Activated naive CD4-positive, alpha-beta T cell (primary cell): ENCODE measurements around the gene HIPK2.
"Not testable (repeated sequence)": the region's sequence is repeated elsewhere in the genome, so short reads cannot be mapped to it uniquely, and the experiment has no call there.

Source experiments
- DNase-seq, 4 experiments: peaks; one replicate each; lab custom pipeline; 2025; lab: John Stamatoyannopoulos, UW

HIPK2 gene

DNA sequence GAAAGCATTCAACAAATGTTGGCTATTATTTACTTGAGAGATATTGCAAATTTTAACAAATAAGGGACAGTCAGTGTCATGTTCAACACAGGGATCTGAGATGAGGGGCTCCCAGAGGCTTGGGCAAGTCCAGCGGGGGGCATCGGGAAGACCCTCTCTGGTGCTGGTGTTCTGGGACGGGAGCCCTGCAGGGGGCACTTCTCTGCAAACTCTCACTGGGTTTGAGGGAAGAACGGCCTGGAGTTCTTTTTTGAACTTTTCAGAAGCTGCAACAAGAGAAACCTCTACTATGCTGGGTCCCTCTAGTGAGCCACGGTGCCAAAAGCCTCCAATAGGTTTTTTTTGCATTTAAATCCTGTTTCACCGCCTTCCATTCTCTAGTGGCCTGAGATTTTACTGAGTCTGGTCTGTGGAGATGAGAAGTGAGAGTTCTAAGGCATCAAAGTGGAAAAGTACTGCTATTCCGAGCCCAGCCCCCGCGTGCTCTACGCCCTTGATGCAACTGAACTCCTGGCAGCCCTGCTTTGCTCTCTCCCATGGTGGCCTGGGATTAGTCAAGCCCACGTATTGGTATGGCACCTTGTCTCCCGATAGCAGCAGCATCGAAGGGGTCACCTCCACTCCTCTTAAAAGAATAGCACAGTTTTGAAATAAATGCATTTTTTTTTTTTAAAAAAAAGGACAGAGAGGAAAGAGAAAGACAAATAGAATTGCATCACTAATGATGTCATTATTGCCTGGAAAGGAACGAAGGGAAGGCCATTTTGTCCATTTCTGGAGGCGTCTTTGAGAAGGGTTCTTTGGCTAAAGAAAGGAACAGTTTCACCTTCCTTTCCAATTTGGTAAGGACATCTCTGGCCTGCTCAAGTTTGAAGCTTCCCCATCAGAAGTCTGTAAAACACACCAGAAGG, 210.8 kb downstream of the HIPK2 start:
- no peak for DNase-seq

DNA sequence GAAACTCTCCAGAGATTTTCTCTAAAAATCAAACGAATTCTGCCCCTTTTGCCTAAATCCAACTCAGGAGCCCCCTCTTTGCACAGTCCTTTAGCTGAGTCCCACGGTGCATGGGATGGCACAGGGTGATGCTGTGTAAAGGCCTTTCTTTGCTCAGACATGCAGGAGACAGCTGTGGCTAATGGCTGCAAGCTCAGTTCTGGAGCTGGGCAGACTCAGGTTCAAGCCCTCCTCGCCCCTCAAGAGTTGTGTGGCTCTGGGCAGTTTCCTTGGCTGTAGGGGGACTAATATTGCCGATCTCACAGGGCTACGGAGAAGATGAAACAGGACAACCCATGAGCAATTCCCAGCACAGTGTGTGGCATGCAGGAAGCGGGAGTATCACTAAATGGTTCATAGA, 211.7 kb downstream of the HIPK2 start:
- no peak for DNase-seq

DNA sequence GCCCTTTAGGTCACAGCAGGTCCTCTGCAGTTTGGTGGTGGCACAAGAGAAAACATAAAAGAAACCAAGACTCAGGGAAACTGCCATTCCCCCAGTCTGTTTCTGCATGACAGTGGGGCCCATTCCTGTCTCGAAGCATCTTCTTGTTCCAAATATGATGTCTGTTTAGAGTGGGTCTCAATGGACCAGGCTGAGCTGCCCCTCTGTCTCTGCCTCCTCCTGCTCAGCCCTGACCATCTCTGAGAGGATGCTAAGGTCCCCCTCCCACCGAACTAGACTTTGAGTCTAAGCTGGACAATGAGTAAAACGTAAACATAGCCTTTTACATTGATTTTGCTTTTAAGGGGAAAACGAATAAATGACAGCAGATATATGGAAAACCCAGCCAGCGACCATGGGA, 213.9 kb downstream of the HIPK2 start:
- no peak for DNase-seq

DNA sequence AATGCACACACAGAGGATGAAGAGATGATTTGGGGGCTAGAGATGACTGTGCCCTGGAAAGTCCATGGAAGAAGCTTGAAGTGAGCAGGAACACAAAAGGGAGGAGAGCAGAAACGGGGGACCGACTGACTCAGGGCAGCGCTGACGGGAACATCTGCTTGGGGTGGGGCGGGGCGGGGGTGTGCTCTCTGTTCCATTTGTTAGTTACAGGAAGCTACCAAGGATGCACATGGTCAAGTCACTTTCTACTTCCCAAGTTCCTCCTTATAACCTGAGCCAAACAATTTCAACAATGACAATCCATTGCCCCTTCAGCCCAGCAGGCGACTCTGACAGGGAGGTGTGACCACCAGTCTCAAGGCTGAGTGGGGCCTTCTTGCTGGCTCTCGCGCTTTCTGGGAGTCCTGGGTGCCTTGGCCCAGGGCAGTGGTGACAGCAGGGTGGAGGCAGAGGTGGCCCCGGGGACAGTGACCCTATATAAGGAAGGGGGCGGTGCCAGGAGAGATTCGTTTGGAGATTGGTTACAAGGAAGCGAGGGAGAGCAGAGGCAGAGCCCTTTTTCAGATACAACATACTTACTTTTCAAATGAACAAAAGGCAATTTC, 214.7 kb downstream of the HIPK2 start:
- DNase-seq, result no peak

DNA sequence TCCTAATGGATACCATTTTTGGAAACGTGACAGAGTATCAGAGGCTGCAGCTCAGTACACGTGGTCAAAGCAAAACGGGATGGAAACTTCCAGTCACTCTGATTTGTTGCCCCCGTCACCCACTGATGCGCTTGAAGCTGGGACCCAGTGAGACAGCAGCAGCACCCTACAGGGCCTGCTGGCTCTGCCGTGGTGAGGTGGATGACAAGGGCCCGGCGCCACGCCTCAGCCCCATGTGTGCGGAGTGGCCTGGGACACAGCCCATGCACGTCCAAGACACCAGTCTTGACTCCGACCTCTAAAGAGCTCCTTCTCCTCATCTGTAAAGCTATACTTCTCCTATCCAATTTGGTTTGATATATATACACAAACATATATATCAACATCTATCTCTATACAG, 215.3 kb downstream of the HIPK2 start:
- no peak for DNase-seq

DNA sequence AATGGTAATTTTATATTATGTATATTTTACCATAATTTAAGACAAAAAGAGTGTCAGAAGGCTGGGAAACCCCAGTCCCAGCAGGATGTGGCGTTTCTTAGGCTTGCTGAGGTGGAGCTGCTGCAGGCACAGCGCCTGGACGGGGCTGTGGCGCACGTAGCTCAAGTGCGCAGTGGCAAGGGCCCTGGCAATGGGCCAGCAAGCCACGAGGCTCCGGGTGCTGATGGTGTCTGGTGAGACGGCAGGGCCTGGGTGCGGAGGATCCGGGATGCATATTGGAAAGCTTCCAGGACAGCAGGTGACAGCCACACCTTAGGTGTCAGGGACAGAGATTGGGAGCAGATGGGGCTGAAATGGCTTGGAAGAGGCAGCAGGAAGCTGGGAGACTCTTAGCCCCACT, 217.1 kb downstream of the HIPK2 start:
- no peak for DNase-seq

DNA sequence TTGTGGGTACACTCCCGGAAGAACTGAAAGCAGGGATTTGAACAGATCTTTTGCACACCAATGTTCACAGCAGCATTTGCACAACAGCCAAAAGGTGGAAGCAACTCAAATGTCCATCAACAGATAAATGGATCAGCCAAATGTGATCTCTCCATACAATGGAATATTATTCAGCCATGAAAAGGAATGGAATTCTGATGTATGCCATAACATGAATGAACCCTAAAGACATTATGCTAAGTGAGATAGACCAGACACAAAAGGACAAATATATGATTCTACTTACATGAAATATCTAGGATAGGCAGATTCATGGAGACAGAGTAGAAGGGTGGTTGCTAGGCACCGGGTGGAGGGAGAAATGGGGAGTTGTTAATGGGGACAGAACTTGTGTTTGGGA, 217.6 kb downstream of the HIPK2 start:
- no peak for DNase-seq

DNA sequence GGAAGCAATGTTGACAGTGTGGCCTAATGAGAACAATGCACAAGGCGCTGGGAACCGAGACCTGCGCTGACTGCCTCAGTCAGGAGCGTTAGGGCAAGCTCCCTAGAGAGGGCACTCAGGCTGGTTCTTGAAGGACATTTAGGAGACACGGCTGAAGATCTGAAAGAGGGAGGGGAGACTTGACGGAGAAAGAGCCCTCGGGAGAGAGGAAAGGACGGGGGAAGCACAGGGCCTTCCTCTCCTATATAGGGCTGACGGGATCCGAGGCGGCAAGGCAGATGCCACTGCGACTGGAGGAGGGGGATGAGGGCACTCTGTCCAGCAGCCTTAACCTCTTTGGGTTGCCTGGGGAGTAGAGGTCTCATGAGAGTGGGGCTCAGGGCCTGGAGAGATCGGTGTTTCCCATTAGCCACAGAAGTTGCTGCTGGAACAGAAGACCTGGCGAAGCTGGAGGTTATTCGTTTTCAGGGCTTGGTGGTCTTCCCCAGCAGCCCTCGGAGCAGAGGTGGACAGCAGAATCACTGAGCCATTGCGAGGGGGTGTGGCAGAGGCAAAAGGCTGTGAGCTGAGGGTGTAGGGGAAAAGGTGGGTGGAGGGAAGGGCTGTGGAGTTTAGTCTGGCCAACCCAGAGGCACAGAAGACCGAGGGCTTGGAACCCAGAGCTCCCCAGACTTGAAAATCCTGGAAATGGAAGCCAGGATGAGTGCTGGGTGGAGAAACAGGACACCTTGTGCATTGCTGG, 218.3 kb downstream of the HIPK2 start:
- DNase-seq, result no peak

DNA sequence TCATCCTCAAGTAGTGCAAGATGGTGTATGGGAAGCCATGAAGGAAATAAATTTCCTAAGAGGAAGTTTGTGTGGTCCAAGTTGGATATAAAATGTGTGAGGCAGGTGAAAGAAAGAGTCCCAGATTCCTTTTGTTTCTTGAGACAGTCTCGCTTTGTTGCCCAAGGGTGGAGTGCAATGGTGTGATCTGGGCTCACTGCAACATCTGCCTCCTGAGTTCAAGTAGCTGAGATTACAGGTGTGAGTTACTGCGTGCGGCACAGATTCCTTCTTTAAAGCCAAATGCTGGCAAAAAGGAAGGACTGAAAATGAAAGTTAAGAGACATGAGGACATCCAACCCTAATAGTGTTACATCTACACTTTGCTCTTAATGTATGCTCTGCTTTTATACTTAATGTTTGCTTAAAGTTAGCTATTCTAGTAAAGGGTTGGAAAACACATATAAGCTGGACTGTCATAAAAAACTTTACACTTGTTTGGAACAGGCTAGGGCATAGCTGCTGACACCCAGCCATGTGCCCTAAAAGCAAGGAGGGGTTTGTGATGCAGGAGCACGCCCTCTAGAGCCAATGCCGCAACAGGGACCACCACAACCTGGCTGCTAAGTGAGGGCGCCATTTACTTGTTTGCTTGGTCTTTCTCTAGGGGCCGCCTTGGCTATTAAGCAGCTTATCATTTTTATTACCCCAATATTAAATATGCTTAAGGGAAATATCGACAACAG, 219.8 kb downstream of the HIPK2 start:
- DNase-seq, result no peak

DNA sequence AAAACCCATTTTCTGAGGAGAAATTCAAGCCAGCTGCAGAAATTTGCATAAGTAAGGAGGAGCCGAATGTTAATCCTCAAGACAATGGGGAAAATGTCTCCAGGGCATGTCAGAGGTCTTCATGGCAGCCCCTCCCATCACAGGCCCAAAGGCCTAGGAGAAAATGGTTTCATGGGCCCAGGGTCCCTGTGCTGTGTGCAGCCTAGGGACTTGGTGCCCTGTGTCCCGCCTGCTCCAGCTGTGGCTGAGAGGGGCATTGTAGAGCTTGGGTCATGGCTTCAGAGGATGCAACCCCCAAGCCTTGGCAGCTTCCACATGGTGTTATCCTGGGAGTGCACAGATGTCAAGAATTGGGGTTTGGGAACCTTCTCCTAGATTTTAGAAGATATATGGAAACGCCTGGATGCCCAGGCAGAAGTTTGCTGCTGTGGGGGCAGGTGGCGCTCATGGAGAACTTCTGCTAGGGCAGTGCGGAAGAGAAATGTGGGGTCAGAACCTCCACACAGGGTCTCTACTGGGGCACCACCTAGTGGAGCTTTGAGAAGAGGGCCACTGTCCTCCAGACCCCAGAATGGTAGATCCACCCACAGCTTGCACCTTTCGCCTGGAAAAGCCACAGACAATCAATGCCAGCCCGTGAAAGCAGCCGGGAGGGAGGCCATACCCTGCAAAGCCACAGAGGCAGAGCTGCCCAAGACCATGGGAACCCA, 223.7 kb downstream of the HIPK2 start:
- DNase-seq, result not testable (repeated sequence)

DNA sequence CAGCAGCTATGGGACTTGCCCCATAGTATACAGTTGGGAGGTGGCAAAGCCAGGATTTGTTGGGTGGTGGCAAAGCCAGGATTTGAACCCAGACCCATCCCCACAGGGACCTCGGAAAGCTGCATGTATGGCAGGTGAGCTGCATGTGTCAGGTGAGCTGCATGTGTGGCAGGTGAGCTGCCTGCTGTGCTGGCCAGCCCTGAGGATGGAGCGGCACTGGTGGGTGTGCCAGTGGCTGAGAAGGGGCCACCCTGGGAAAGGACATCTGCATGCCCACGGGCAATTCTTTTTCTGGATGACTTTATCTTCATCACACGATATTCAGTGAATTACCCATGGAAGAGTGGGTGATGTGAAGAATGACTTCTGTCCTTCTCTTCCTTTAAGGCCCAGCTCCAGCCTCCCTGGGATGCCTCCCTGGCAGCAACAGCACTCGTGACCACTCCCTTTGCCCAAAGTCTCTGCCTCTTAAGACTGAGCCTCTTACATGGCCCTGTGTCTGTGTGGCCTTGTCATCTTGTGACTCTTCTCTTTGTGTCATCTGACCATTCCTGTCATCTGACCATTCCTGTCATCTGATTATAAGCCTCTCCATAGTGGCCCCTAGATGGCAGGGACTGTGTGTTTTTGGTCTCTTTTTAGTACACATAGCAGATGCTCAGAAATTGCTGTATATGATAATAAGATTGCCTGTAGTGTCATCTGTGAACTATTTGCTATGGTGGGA, 229.3 kb downstream of the HIPK2 start:
- no peak for DNase-seq

DNA sequence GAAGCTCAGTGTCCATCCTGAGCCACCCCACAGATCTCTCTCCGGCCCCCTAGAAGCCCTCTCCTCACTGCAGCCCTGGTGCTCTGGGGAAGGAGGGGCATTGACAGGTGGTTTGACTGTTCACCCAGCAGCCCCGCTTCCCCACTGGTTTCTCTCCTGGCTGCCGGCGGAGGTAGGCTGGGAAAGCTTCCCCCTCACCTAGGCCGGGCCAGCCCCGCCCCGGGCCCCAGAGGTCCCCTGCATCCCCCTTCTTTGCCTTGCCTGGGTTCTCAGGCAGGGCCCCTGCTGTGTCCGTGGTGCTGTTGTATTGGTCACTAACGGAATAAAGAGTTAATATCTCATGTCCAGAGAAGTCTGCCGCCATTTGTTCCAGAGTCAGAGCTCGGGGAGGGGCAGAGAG, 233.2 kb downstream of the HIPK2 start:
- DNase-seq, result no peak

DNA sequence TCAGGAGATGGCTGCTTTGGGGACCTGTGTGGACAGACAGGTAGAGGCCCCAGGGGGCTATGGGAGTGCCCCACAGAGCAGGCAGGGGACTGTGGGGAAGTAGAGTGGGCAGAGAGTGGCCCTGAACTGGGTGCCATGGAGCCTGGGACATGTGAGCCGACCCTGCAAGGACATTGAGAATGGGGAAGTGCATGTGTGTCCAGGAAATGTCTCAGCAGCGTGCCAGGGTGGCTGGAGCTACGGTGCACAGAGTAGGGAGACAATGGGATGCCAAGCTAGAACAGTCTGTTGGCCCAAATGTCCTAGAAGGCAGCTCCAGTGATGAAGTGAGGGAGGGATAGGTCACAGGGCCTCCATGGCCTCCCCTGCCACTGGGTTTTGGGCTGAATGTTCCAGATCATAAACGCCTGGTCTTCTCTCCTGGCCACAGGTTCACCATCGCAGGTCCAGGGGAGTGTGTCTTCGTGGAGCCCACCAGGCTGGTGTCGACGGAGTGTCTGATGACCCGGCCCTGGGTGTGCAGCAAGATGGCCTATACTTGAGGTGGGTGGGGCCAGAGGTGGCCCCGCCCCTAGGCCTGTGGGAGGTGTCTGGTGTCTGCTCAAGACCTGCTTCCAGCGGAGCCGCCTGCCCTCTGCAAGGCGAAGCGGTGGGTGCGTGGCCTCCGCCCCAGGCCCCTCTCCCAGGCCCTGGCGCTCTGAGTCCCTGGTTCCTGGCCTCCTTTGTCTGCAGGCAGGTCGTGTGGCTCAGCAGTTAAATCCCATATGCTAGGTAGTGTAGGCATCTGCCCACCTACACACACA, 233.8 kb downstream of the HIPK2 start:
- no peak for DNase-seq

DNA sequence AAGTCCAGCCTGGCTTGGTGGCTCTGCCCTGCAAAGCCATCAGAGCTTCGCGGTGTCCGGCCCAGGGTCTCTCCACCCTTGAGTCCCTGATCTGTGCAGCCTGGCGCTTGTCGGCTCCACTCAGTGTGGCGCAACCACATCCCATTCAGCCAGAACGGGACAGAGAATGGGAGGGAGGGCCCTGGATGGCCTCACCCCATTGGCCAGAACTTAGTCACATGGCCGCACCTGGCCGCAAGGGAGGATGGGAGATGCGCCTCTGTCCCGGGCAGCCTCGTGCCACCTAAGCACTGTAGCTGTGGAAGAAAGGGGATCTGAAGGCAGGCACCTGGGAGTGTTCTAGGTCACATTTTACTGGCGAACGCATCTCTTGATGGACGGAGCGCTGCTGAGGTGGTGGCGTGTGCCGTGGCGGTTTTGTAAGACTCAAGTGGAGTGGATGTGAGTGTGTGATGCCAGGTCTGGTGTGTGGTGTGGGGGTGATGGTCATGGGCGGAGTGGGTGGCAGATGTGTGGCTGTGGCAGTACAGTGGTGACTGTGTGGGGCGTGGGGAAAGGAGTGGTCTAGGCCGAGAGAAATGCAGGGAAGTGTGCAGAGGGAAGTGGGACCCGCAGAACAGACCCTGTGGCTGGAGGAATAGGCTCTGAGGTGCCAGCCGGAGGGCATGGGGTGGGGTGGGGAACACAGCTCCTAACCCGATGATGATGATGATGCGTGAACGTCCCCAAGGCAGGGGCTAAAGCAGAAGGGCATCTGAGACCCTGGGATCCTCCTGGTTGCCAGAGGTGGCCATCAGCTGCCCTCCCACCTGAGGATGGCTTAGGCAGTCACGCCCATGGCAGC, 235.3 kb downstream of the HIPK2 start:
- no peak for DNase-seq

DNA sequence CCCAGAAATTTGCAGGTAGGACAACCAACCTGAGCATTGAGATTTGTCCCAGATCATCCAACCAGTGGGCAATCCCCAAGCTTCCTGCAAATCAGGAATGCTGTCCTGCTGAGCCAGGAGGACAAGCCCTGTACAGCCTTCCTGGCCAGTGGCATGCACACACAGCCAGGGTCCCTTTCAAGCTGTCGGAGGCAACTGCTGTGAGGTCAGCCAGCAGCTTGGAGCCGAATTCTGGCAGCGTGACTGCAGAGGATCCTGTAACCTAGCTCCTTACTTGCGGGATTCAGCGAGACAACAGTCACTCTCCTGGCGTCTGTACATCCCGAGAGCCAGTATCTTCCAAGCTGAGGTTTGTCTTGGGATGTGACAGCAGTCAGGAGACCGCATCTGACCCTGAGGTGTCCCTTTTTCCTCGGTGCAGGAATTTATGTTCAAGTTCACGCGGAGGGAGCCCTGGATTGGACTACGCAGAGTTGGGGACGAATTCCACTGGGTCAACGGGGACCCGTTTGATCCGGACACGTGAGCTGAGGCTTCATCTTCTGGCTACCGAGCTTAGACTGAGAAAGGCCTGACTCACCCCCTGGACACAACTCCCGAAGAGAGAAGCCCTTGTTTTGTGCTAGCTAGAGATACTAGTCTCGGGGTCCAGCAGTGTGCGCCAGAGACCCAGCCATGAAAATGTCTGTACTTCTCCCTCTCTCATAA, 236.0 kb downstream of the HIPK2 start:
- no peak for DNase-seq

DNA sequence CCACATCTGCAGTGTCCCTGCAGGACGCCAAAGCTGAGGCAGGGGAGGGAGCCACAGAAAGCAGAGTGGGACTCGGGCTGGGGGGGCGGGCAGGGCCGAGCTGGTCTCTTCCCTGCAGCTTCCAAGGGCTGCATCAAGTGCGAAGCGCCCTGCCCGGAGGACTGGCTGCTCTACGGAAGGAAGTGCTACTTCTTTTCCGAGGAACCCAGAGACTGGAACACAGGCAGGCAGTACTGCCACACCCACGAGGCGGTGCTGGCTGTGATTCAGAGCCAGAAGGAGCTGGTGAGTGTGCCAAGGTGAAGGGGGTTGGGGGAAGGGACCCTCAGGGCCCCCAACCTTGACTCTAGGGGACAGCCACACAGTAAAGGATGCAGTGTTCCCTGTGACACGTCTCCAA, 237.6 kb downstream of the HIPK2 start:
- DNase-seq, result no peak

DNA sequence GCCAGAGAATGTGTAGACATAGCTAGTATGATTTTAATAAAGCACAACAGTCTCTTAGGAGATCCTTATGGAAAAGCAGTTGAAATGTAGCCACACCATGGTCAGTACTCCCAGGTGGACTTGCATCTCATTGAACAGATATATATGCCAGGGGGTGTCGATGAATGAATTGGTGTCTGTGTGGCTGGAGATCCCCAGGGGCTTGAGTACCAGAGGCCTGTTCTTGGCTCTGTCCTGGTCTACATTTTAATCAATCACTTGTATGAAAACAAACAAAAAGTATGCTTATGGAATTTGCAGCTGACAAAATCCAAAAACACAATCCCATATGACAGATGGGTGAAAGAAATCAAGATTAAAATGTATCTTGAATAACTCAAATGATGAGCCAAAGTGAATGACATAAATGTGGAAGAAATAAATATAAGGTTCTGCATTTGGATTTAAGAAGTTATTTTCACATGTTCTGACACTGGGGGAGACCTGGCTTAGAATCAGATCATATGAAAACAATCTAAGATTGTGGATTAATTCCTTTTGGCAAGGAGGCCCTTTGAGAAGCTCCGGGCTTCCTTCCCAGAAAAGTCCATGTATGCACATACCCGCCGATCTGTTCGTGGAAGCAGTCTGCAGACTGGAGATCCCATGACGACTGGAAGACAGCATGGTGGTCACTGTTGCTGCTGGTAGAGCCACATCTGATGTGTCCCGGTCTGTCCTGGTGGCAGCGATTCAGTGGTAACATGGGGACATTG, 238.7 kb downstream of the HIPK2 start:
- DNase-seq, result no peak

DNA sequence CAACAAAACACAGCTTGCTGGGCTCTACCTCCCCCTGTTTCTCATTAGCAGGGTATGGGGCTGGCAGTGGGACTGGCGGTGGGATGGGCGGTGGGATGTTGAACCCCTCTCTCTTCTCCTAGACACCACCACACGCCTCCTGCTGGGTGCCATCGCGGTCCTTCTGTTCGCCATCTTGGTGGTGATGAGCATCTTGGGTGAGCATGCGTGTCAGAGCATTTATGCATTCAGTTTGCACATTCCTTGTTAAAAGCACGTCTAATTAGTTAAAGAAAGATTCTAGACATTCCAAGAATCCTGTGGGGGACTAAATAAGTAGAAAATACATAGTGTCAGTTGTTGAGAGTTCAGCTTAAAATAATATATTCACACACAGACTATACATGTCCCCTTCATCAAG, 241.6 kb downstream of the HIPK2 start:
- no peak for DNase-seq
